Parathyroid adenoma (tissue), 2 donors: ENCODE data around the gene PLOD3.
A peak's percentile ranks its signal among the peaks of the same experiment; 100 is the strongest.
"Not testable (repeated sequence)": the region's sequence is repeated elsewhere in the genome, so short reads cannot be mapped to it uniquely, and the experiment has no call there.

Experiments used
- H2AFZ ChIP-seq: fragments of 300-600 bp; sonication (generic); one replicate; pipeline ENCODE4 v1.7.0; 2017; ENCODE audit warnings: antibody characterized with exemption, mild to moderate bottlenecking
- H3K27ac ChIP-seq: fragments of 300-600 bp; sonication (generic); one replicate; pipeline ENCODE4 v1.7.0; 2017
- H3K27me3 ChIP-seq: fragments of 300-600 bp; sonication (generic); one replicate; pipeline ENCODE4 v1.7.0; 2017; ENCODE audit warnings: low read length; ENCODE audit not compliant: control insufficient read depth, insufficient read depth
- H3K36me3 ChIP-seq: fragments of 300-600 bp; sonication (generic); one replicate; pipeline ENCODE4 v1.7.0; 2017; ENCODE audit warnings: low read length; ENCODE audit not compliant: control insufficient read depth, insufficient read depth
- H3K4me1 ChIP-seq: fragments of 300-600 bp; sonication (generic); one replicate; pipeline ENCODE4 v1.7.0; 2017; ENCODE audit warnings: control low read depth
- H3K4me2 ChIP-seq: fragments of 300-600 bp; sonication (generic); one replicate; pipeline ENCODE4 v1.7.0; 2017; ENCODE audit warnings: low read length
- H3K4me3 ChIP-seq: fragments of 300-600 bp; sonication (generic); one replicate; pipeline ENCODE4 v1.7.0; 2017; ENCODE audit warnings: low read depth, low read length
- H3K79me2 ChIP-seq: fragments of 300-600 bp; sonication (generic); one replicate; pipeline ENCODE4 v1.7.0; 2017; ENCODE audit warnings: control low read depth
- H3K9ac ChIP-seq: fragments of 300-600 bp; sonication (generic); one replicate; pipeline ENCODE4 v1.7.0; 2017; ENCODE audit warnings: mild to moderate bottlenecking
- H3K9me3 ChIP-seq: fragments of 300-600 bp; sonication (generic); one replicate; pipeline ENCODE4 v1.7.0; 2017; ENCODE audit warnings: low read length; ENCODE audit not compliant: control insufficient read depth
- TF ChIP-seq, protein P1 (sequence below): fragments of 300-600 bp; sonication (generic); IDR thresholded peaks from one replicate; pipeline ENCODE4 v1.7.0; 2017; ENCODE audit warnings: antibody characterized with exemption, mild to moderate bottlenecking
- donor health status: primary hyperparathyroidism.

The PLOD3 gene

DNA sequence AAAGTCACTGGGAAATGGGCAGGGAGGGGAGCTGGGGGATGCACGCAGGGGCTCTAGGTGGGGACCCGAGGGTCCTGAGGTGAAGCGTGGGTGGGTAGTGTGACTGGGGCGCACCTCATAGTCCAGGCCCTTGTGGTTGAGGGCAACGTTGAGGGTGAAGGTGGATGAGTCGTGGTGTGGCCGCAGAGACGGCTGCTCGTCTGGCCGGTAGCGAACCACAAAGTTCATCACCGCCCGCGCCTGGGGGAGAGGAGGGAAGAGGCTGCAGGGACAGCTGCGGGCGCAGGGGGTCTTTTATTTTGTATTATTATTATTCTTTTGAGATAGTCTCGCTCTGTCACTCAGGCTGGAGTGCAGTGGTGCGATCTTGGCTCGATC lies 10.7 kb downstream of the PLOD3 start:
- no peak overlapping the region for H2AFZ ChIP-seq
- TF ChIP-seq, protein P1, sequence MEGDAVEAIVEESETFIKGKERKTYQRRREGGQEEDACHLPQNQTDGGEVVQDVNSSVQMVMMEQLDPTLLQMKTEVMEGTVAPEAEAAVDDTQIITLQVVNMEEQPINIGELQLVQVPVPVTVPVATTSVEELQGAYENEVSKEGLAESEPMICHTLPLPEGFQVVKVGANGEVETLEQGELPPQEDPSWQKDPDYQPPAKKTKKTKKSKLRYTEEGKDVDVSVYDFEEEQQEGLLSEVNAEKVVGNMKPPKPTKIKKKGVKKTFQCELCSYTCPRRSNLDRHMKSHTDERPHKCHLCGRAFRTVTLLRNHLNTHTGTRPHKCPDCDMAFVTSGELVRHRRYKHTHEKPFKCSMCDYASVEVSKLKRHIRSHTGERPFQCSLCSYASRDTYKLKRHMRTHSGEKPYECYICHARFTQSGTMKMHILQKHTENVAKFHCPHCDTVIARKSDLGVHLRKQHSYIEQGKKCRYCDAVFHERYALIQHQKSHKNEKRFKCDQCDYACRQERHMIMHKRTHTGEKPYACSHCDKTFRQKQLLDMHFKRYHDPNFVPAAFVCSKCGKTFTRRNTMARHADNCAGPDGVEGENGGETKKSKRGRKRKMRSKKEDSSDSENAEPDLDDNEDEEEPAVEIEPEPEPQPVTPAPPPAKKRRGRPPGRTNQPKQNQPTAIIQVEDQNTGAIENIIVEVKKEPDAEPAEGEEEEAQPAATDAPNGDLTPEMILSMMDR: no peak
- H3K36me3 ChIP-seq: no peaks in the 10 kb centered on the region
- no peak overlapping the region for H3K27ac ChIP-seq
- H3K4me1 ChIP-seq: no peaks in the 10 kb centered on the region
- no peak overlapping the region for H3K4me2 ChIP-seq
- no peak overlapping the region for H3K4me3 ChIP-seq
- H3K9me3 ChIP-seq: no peaks in the 10 kb centered on the region
- no peaks in the 10 kb centered on the region for H3K79me2 ChIP-seq
- no peak overlapping the region for H3K9ac ChIP-seq
- no peaks in the 10 kb centered on the region for H3K27me3 ChIP-seq

DNA sequence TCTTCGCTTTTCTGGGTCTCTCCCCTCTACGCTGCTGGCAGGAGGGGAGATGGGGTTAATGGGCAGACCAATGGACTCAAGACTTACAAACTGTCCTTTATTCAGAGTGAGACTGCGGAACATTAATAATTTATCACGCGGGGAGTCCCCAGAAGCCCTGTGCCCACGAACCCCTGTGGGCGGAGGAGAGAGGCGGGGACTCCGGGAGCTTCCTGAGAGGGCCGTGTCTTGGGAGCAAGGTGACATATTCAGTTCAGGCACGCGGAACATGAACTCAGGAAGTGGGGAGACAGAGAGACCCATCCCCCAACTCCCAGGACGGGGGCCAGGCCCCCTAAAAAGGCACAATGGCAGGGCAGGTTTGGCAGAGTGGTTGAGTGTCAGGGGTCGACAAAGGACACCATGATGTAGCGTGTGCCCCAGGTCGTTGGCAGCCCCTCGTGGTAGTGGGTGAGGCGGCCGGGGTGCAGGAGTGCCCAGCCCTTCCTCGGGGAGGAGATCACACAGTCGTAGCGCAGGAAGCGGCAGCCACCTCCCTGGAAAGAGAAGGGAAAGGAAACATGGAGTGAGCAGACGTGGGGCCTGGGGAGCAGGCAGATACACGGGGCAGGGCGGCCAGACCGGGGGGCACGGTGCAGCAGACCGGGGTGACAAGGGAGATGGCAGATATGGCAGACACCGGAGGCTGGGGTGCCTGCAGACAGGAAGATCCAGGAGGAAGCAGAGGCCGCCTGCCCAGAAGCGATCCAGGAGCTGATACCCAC lies 11.3 kb downstream of the PLOD3 start:
- Histone ChIP-seq H3K4me2 (no peak overlapping the region), H3K36me3 (no peaks in the 10 kb centered on the region), H3K9ac (no peak overlapping the region), H3K4me3 (no peak overlapping the region), H3K9me3 (no peaks in the 10 kb centered on the region), H3K27ac (no peak overlapping the region), H2AFZ (no peak overlapping the region), H3K27me3 (no peaks in the 10 kb centered on the region), H3K79me2 (no peaks in the 10 kb centered on the region), H3K4me1 (no peaks in the 10 kb centered on the region)
- TF ChIP-seq, protein P1: no peak

DNA sequence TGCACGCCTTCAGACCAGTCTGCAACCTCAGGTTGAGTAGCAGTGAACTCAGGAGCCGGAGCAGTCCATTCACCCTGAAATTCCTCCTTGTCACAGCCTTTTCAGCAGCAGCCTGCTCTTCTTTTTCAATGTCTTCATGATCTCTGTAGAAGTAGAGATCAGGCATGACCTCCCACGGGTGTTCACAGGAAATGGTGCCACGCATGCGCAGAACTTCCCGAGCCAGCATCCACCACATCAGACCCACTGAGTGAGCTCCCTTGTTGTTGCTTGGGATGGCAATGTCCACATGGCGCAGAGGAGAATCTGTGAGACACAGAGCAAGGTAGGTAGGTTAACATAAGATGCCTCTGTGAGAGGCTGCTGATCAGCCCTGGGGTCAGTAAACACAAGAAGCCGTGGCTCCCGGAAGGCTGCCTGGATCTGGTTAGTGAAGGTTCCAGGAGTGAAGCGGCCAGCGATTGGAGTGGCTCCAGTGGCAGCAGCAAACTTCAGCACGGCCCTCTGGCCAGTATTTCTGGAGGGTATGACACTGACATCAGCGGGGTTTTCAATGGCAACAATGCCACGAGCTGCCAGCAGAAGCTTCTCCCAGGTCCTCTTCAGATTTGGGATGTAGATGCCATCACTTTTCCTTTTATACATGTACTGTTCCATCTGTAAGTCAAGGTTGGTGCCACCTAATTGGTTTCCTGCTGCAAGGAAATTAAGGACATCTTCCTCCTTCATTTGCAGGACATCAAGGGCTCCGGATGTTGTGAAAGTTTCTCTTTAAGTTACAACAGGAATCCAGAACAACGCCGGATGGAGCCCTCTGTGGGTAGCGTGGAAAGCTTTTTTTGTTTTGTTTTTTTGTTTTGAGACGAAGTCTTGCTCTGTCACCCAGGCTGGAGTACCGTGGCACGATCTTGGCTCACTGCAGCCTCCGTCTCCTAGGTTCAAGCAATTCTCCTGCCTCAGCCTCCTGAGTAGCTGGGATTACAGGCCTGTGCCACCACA lies 13.3 kb downstream of the PLOD3 start:
- not testable (repeated sequence) for H3K9ac ChIP-seq, H3K4me3 ChIP-seq, H3K4me1 ChIP-seq, H3K9me3 ChIP-seq, H3K4me2 ChIP-seq, H3K27ac ChIP-seq, H3K79me2 ChIP-seq, H2AFZ ChIP-seq, H3K36me3 ChIP-seq, H3K27me3 ChIP-seq

DNA sequence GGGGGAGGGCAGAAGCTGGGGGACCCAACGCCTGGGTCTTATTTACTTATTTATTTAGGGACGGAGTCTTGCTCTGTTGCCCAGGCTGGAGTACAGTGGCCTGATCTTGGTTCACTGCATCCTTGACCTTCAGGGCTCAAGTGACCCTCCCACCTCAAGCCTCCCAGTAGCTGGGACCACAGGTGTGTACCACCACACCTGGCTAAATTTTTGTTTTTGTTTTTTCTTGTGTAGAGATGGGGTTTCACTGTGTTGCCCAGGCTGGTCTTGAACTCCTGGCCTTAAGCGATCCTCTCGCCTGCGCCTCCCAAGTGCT lies 14.8 kb downstream of the PLOD3 start:
- Histone ChIP-seq H3K4me3 (no peak overlapping the region), H3K36me3 (no peaks in the 10 kb centered on the region), H3K27ac (no peak overlapping the region), H3K9me3 (no peaks in the 10 kb centered on the region), H3K9ac (no peak overlapping the region), H3K4me1 (no peaks in the 10 kb centered on the region), H2AFZ (no peak overlapping the region), H3K27me3 (no peaks in the 10 kb centered on the region), H3K4me2 (no peak overlapping the region), H3K79me2 (no peaks in the 10 kb centered on the region)
- TF ChIP-seq, protein P1: no peak

DNA sequence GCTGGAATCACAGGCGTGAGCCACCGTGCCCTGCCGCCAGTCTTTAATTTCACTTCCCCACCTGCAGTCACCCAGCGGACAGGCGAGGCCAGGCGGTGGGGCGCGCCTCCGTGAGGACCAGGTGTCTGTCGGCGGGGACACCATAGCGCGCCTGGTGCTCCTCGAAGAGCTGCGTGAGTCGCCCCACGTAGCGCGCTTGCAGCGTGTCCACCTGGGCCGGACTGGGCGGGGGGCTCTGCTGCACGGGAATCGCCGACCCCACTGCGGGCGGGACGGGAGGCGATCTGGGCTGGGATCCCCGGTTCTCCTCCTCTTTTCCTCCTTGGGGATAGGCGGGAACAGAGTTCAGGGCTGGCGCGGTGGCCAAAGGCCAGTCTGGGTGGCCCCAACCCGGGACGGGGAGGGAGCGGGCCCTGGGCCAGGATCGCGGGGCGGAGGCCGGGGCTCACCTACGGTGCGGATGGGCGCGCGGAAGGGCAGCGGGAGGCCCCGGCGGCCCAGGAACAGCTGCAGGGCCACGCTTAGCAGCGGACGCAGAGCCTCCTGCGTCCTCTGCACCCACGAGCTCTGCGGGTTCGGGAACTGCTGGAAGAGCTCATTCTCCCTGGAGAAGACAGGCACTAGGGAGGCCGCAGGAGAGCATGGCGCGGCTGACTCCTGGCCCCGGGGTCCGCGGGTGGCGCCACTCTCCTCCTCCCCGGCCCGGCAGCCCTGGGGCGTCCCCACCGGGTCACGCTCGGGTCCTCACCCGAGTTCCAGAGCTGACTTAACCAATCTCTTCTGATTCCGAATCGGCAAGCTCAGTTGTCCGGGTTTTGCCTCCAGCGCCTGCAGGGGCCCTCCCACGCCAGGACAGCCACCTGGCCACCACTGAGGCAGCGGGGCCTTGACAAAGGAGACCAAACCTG lies 15.4 kb downstream of the PLOD3 start:
- Histone ChIP-seq H2AFZ (peak overlapping the region; percentile 65), H3K4me3 (no peak overlapping the region), H3K79me2 (no peaks in the 10 kb centered on the region), H3K9ac (no peak overlapping the region), H3K9me3 (no peaks in the 10 kb centered on the region), H3K36me3 (no peaks in the 10 kb centered on the region), H3K4me2 (peak overlapping the region; percentile 31), H3K27ac (no peak overlapping the region), H3K27me3 (no peaks in the 10 kb centered on the region), H3K4me1 (no peaks in the 10 kb centered on the region)
- TF ChIP-seq, protein P1: no peak
